ENCODE data around the gene PPM1L. TPM values are rescaled to one million over a fixed set of nuclear protein-coding genes. Genes with fewer than 3 reads are reported as not detected.

The PPM1L gene
- total and polyA plus RNA-seq, 10 of the 15 experiments (the other 5 are each of a cell fraction or from before 2014, with no cell fraction given): under 0.01 to 0.33 (median 0.06) TPM; not detected in 1

- Histone ChIP-seq H3K9me3 (replicated peaks; ENCODE audit: control insufficient read depth, insufficient read depth, low read length) (no peaks in the 10 kb centered on the region), H4K20me1 (ENCODE audit: control insufficient read depth, insufficient read depth) (no peaks in the 10 kb centered on the region), H3K27me3 (replicated peaks in 1 of 2; ENCODE audit: control insufficient read depth in 2 of 2, insufficient read depth in 2 of 2, low read length in 1 of 2) (no peaks in the 10 kb centered on the region; a peak in 1 of 4 replicates), H3K4me1 (ENCODE audit: control insufficient read depth, insufficient read depth, low read length) (no peaks in the 10 kb centered on the region), H3K4me2 (ENCODE audit: control insufficient read depth, insufficient read depth) (no peak overlapping the region), H3K9ac (ENCODE audit: control insufficient read depth, insufficient read depth, low read length) (no peak overlapping the region), H3K4me3 (no peak overlapping the region), H3K36me3 (ENCODE audit: control insufficient read depth in 2 of 2, insufficient read depth in 2 of 2, low read length in 1 of 2) (no peaks in the 10 kb centered on the region), H2AFZ (ENCODE audit: control insufficient read depth, low read depth, low read length) (no peak overlapping the region), H3K27ac (ENCODE audit: control insufficient read depth, insufficient read depth) (no peak overlapping the region), H3K79me2 (ENCODE audit: control insufficient read depth, insufficient read depth, low read length) (no peaks in the 10 kb centered on the region)
- ATAC-seq (no peak), FAIRE-seq (no peak), DNase-seq (ENCODE audit: low read depth, low spot score) (no peak)
- ChIA-PET CTCF (interaction anchor here (0.6 to 2.9 kb wide), 3 partner anchors 74 to 426 kb away, joined by 3 to 13 read pairs (median 3); no protein-coding TSS in a partner anchor), POLR2A (no interaction called here), RAD21 (ENCODE audit: unreplicated experiment) (no interaction called here), SMC1A (ENCODE audit: uncharacterized antibody, unreplicated experiment) (no interaction called here)
- WGBS (ENCODE audit: insufficient coverage, insufficient replicate concordance, low lambda C conversion rate, missing lambda C conversion rate): 44% methylated on average over 2 of the region's 2 CpGs
- in situ Hi-C loops (cut with MboI): no loop called here
- BruUV-seq (replicated peaks): no TSS peak
- intact Hi-C loops (cut with micrococcal nuclease; ENCODE audit: unreplicated experiment): no loop called here
- TF ChIP-seq RUNX3 (IDR thresholded peaks at IDR 0.05; ENCODE audit: low read length) (no peak), CREM (IDR thresholded peaks at IDR 0.05; ENCODE audit: low read depth) (no peak), MXI1 (IDR thresholded peaks at IDR 0.05; ENCODE audit: low read depth, low read length) (no peak), KDM1A (IDR thresholded peaks at IDR 0.05; ENCODE audit: borderline replicate concordance) (no peak), HDAC6 (IDR thresholded peaks at IDR 0.05; ENCODE audit: unreplicated experiment) (no peak), RCOR1 (conservative IDR thresholded peaks at IDR 0.05; ENCODE audit: low read depth, low read length) (no peak), NRF1 (conservative IDR thresholded peaks at IDR 0.05; ENCODE audit: low read depth, low read length) (no peak), BCL11A (IDR thresholded peaks at IDR 0.05; ENCODE audit: low read depth, low read length) (no peak), ZNF622 (IDR thresholded peaks at IDR 0.05) (no peak), EGR1 (IDR thresholded peaks at IDR 0.05; ENCODE audit: borderline replicate concordance in 1 of 2, low read depth in 2 of 2, low read length in 2 of 2) (no peak), ZBTB11 (CRISPR knock-in tag; IDR thresholded peaks at IDR 0.05) (no peak), TCF12 (IDR thresholded peaks at IDR 0.05; ENCODE audit: low read depth, low read length) (no peak), FOS (IDR thresholded peaks at IDR 0.05; ENCODE audit: borderline replicate concordance, extremely low read depth, insufficient read length) (no peak), LARP7 (IDR thresholded peaks at IDR 0.05) (no peak), POLR2A (IDR thresholded peaks at IDR 0.05; ENCODE audit: low read depth, low read length) (no peak)
- TF ChIP-seq, protein P1, sequence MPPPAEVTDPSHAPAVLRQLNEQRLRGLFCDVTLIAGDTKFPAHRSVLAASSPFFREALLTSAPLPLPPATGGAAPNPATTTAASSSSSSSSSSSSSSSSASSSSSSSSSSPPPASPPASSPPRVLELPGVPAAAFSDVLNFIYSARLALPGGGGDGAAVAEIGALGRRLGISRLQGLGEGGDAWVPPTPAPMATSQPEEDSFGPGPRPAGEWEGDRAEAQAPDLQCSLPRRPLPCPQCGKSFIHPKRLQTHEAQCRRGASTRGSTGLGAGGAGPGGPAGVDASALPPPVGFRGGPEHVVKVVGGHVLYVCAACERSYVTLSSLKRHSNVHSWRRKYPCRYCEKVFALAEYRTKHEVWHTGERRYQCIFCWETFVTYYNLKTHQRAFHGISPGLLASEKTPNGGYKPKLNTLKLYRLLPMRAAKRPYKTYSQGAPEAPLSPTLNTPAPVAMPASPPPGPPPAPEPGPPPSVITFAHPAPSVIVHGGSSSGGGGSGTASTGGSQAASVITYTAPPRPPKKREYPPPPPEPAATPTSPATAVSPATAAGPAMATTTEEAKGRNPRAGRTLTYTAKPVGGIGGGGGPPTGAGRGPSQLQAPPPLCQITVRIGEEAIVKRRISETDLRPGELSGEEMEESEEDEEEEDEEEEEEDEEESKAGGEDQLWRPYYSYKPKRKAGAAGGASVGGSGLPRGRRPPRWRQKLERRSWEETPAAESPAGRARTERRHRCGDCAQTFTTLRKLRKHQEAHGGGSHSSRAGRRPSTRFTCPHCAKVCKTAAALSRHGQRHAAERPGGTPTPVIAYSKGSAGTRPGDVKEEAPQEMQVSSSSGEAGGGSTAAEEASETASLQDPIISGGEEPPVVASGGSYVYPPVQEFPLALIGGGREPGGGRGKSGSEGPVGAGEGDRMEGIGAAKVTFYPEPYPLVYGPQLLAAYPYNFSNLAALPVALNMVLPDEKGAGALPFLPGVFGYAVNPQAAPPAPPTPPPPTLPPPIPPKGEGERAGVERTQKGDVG (CRISPR knock-in tag; IDR thresholded peaks at IDR 0.05): no peak
- TF ChIP-seq, protein P2, sequence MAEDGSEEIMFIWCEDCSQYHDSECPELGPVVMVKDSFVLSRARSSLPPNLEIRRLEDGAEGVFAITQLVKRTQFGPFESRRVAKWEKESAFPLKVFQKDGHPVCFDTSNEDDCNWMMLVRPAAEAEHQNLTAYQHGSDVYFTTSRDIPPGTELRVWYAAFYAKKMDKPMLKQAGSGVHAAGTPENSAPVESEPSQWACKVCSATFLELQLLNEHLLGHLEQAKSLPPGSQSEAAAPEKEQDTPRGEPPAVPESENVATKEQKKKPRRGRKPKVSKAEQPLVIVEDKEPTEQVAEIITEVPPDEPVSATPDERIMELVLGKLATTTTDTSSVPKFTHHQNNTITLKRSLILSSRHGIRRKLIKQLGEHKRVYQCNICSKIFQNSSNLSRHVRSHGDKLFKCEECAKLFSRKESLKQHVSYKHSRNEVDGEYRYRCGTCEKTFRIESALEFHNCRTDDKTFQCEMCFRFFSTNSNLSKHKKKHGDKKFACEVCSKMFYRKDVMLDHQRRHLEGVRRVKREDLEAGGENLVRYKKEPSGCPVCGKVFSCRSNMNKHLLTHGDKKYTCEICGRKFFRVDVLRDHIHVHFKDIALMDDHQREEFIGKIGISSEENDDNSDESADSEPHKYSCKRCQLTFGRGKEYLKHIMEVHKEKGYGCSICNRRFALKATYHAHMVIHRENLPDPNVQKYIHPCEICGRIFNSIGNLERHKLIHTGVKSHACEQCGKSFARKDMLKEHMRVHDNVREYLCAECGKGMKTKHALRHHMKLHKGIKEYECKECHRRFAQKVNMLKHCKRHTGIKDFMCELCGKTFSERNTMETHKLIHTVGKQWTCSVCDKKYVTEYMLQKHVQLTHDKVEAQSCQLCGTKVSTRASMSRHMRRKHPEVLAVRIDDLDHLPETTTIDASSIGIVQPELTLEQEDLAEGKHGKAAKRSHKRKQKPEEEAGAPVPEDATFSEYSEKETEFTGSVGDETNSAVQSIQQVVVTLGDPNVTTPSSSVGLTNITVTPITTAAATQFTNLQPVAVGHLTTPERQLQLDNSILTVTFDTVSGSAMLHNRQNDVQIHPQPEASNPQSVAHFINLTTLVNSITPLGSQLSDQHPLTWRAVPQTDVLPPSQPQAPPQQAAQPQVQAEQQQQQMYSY (CRISPR knock-in tag; IDR thresholded peaks at IDR 0.05): no peak
These were observed 84.6 kb downstream of the PPM1L start for GRCh38 chr3:160840590-160840989.

All from GM12878 (cell line).